Stimulated activated CD8-positive, alpha-beta memory T cell treated with anti-CD3 and anti-CD28 coated beads, Interleukin-15, amount 100 ng/mL, for 1 hour (primary cell): Measurements from ENCODE around the gene DAZAP1.
"Not testable (repeated sequence)": the region's sequence is repeated elsewhere in the genome, so short reads cannot be mapped to it uniquely, and the experiment has no call there.

ENCODE experiments used
- DNase-seq: peaks from one replicate; pipeline ENCODE4 v3.0.0-alpha.2; 2020; ENCODE audit warnings: low read depth

Gene DAZAP1

GRCh38 chr19:1425902-1426301, 18.5 kb downstream of the DAZAP1 start:
- no peak for DNase-seq

- no peak for DNase-seq
These were observed 19.4 kb downstream of the DAZAP1 start for GRCh38 chr19:1426736-1427135.

GRCh38 chr19:1427221-1427920, 20.0 kb downstream of the DAZAP1 start:
- DNase-seq, result no peak

- DNase-seq, result no peak
These were observed 21.5 kb downstream of the DAZAP1 start for GRCh38 chr19:1428738-1429391.

GRCh38 chr19:1429750-1430149, 22.4 kb downstream of the DAZAP1 start:
- no peak for DNase-seq

GRCh38 chr19:1430246-1430645, 22.9 kb downstream of the DAZAP1 start:
- no peak for DNase-seq

- DNase-seq, result no peak
These were observed 24.5 kb downstream of the DAZAP1 start for GRCh38 chr19:1431759-1432506.

- no peak for DNase-seq
These were observed 25.1 kb downstream of the DAZAP1 start for GRCh38 chr19:1432507-1432887.

GRCh38 chr19:1433119-1434039, 26.0 kb downstream of the DAZAP1 start:
- no peak for DNase-seq

- DNase-seq, result no peak
These were observed 26.6 kb downstream of the DAZAP1 start for GRCh38 chr19:1434040-1434366.

- no peak for DNase-seq
These were observed 27.2 kb downstream of the DAZAP1 start for GRCh38 chr19:1434577-1435060.

GRCh38 chr19:1435378-1435989, 28.1 kb downstream of the DAZAP1 start:
- no peak for DNase-seq

GRCh38 chr19:1437609-1438008, 30.2 kb downstream of the DAZAP1 start:
- DNase-seq, result no peak

GRCh38 chr19:1438035-1438932, 30.9 kb downstream of the DAZAP1 start, which contains the start of gene RPS15:
TSS of gene RPS15 (plus strand) at chr19:1438396. CDS start at chr19:1438426, 30 bp downstream.
- peak; percentile 90 for DNase-seq

- DNase-seq, result no peak
These were observed 31.6 kb downstream of the DAZAP1 start for GRCh38 chr19:1438933-1439354.

- not testable (repeated sequence) for DNase-seq
These were observed 32.4 kb downstream of the DAZAP1 start for GRCh38 chr19:1439525-1440417.

- DNase-seq, result no peak
These were observed 33.0 kb downstream of the DAZAP1 start for GRCh38 chr19:1440418-1440801.

GRCh38 chr19:1441022-1441426, 33.6 kb downstream of the DAZAP1 start:
- DNase-seq, result no peak
